SK-N-SH treated with all-trans-retinoic acid at 6 μM for 48 hours (cell line): ENCODE measurements around the gene FAM227B.
"Not testable (repeated sequence)": the region's sequence is repeated elsewhere in the genome, so short reads cannot be mapped to it uniquely, and the experiment has no call there.

Source experiments
- ATAC-seq: fragments of 200-7000 bp; cut with Tn5 transposase; 3 replicates; pipeline ENCODE4 v1.9.1; 2020; ENCODE audit warnings: mild to moderate bottlenecking, moderate library complexity
- ARNTL ChIP-seq: fragments of 450-650 bp; formaldehyde crosslinking; IDR thresholded peaks from 2 replicates; pipeline ENCODE4 v1.5.0; 2020; ENCODE audit warnings: low read depth, mild to moderate bottlenecking, moderate library complexity, borderline replicate concordance
- BACH2 ChIP-seq: fragments of 250-450 bp; sonication (Bioruptor Pico); IDR thresholded peaks from 2 replicates; pipeline ENCODE4 v1.9.0; 2021; ENCODE audit warnings: mild to moderate bottlenecking, borderline replicate concordance
- CREB5 ChIP-seq: fragments of 250-450 bp; sonication (Bioruptor Pico); IDR thresholded peaks from 2 replicates; pipeline ENCODE4 v1.5.1; 2020; ENCODE audit warnings: low read depth, mild to moderate bottlenecking, moderate library complexity
- CSDC2 ChIP-seq: fragments of 250-450 bp; sonication (Bioruptor Pico); IDR thresholded peaks from 2 replicates; pipeline ENCODE4 v1.5.0; 2020; ENCODE audit warnings: mild to moderate bottlenecking, moderate library complexity
- CSRNP3 ChIP-seq: fragments of 250-450 bp; sonication (Bioruptor Pico); IDR thresholded peaks from 2 replicates; pipeline ENCODE4 v1.5.1; 2021; ENCODE audit warnings: mild to moderate bottlenecking, moderate library complexity
- ESRRG ChIP-seq: fragments of 250-450 bp; sonication (Bioruptor Pico); IDR thresholded peaks from 2 replicates; pipeline ENCODE4 v1.6.1; 2021; ENCODE audit warnings: mild to moderate bottlenecking
- GLIS3 ChIP-seq: fragments of 250-450 bp; sonication (Bioruptor Pico); IDR thresholded peaks from 2 replicates; pipeline ENCODE4 v1.5.0; 2020; ENCODE audit warnings: mild to moderate bottlenecking, moderate library complexity
- ISL1 ChIP-seq: fragments of 250-450 bp; sonication (Bioruptor Pico); IDR thresholded peaks from 2 replicates; pipeline ENCODE4 v2.1.2; 2022; ENCODE audit warnings: mild to moderate bottlenecking, moderate library complexity
- OSR1 ChIP-seq: fragments of 250-450 bp; sonication (Bioruptor Pico); IDR thresholded peaks from 2 replicates; pipeline ENCODE4 v1.8.0; 2022; ENCODE audit warnings: moderate library complexity, mild to moderate bottlenecking, inconsistent platforms
- PPARA ChIP-seq: fragments of 250-450 bp; sonication (Bioruptor Pico); IDR thresholded peaks from 2 replicates; pipeline ENCODE4 v1.5.0; 2020; ENCODE audit warnings: mild to moderate bottlenecking, borderline replicate concordance
- RARB ChIP-seq: fragments of 250-450 bp; sonication (Bioruptor Pico); IDR thresholded peaks from 2 replicates; pipeline ENCODE4 v1.8.0; 2021; ENCODE audit warnings: mild to moderate bottlenecking, moderate library complexity
- TCF4 ChIP-seq: fragments of 250-450 bp; sonication (Bioruptor Pico); IDR thresholded peaks from 2 replicates; pipeline ENCODE4 v1.8.0; 2021; ENCODE audit warnings: mild to moderate bottlenecking, moderate library complexity, borderline replicate concordance
- TSHZ2 ChIP-seq: fragments of 250-450 bp; sonication (Bioruptor Pico); IDR thresholded peaks from 2 replicates; pipeline ENCODE4 v1.5.0; 2020; ENCODE audit warnings: mild to moderate bottlenecking, moderate library complexity
- ZC3H10 ChIP-seq: fragments of 250-450 bp; sonication (Bioruptor Pico); IDR thresholded peaks from 2 replicates; pipeline ENCODE4 v1.5.1; 2021; ENCODE audit warnings: mild to moderate bottlenecking, moderate library complexity
- ZFP3 ChIP-seq: fragments of 250-450 bp; sonication (Bioruptor Pico); IDR thresholded peaks from 2 replicates; pipeline ENCODE4 v1.5.0; 2020; ENCODE audit warnings: mild to moderate bottlenecking, moderate library complexity
- ZFP30 ChIP-seq: fragments of 450-650 bp; formaldehyde crosslinking; IDR thresholded peaks from 2 replicates; pipeline ENCODE4 v1.5.0; 2022; ENCODE audit warnings: mild to moderate bottlenecking, moderate library complexity
- ZNF565 ChIP-seq: fragments of 450-650 bp; formaldehyde crosslinking; conservative IDR thresholded peaks from 2 replicates; pipeline ENCODE4 v1.5.0; 2020; ENCODE audit warnings: low read depth, mild to moderate bottlenecking, moderate library complexity
- ZNF70 ChIP-seq: fragments of 450-650 bp; formaldehyde crosslinking; IDR thresholded peaks from 2 replicates; pipeline ENCODE4 v1.5.0; 2020; ENCODE audit warnings: mild to moderate bottlenecking, moderate library complexity
- ZNF8 ChIP-seq: fragments of 450-650 bp; formaldehyde crosslinking; IDR thresholded peaks from 2 replicates; pipeline ENCODE4 v1.5.0; 2020; ENCODE audit warnings: mild to moderate bottlenecking, moderate library complexity
- TF ChIP-seq, protein P1 (sequence below): fragments of 250-450 bp; sonication (Bioruptor Pico); IDR thresholded peaks from 2 replicates; pipeline ENCODE4 v1.8.0; 2020; ENCODE audit warnings: mild to moderate bottlenecking, moderate library complexity, borderline replicate concordance
- TF ChIP-seq, protein P2 (sequence below): fragments of 250-450 bp; sonication (Bioruptor Pico); IDR thresholded peaks from 2 replicates; pipeline ENCODE4 v1.8.0; 2021; ENCODE audit warnings: low read depth, mild to moderate bottlenecking, moderate library complexity, borderline replicate concordance

Gene FAM227B

DNA sequence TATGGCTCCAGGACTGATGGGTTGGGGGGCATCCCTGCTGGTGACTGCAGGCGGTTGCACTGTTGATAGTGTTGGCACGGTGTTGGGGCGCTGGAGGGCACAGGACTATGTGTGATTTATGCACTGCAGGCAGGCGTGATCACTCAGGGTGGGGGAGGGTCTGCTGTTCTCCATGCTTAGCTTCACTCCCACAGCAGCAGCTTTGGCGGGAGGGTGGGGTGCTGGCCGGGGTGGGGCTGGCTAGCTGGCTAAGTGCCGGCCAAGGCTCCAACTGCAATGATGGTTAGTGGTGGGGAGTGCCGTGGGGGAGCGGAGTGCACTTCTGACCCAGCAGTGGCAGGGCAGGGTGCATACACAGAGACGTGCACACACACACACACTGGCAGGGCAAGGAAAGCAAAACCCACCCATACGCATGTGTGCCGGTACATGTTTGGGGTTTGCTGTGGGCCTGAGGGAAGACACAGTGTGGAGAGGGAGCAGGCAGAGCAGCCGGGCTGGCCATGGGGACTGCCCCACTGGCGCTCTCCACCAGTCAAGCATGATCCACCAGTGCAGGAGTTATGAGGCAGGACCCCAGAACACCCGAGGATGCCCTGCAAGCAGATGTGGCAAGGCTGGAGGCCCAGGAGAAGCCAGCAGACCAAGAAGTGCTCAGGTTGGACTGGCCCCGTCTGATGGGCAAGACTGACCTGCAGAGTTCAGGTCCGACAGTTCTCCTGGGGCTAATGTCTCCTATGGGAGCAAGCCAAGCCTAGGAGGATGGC, 214.1 kb downstream of the FAM227B start:
- no peak for TF ChIP-seq OSR1 (CRISPR knock-in tag)
- no peak for TF ChIP-seq TCF4 (CRISPR knock-in tag)
- TF ChIP-seq, protein P1, sequence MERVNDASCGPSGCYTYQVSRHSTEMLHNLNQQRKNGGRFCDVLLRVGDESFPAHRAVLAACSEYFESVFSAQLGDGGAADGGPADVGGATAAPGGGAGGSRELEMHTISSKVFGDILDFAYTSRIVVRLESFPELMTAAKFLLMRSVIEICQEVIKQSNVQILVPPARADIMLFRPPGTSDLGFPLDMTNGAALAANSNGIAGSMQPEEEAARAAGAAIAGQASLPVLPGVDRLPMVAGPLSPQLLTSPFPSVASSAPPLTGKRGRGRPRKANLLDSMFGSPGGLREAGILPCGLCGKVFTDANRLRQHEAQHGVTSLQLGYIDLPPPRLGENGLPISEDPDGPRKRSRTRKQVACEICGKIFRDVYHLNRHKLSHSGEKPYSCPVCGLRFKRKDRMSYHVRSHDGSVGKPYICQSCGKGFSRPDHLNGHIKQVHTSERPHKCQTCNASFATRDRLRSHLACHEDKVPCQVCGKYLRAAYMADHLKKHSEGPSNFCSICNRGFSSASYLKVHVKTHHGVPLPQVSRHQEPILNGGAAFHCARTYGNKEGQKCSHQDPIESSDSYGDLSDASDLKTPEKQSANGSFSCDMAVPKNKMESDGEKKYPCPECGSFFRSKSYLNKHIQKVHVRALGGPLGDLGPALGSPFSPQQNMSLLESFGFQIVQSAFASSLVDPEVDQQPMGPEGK (CRISPR knock-in tag), result no peak
- TF ChIP-seq TSHZ2 (CRISPR knock-in tag), result no peak
- no peak for TF ChIP-seq PPARA (CRISPR knock-in tag)
- no peak for TF ChIP-seq ZNF565 (CRISPR knock-in tag)
- TF ChIP-seq CSDC2 (CRISPR knock-in tag), result no peak
- no peak for ATAC-seq

DNA sequence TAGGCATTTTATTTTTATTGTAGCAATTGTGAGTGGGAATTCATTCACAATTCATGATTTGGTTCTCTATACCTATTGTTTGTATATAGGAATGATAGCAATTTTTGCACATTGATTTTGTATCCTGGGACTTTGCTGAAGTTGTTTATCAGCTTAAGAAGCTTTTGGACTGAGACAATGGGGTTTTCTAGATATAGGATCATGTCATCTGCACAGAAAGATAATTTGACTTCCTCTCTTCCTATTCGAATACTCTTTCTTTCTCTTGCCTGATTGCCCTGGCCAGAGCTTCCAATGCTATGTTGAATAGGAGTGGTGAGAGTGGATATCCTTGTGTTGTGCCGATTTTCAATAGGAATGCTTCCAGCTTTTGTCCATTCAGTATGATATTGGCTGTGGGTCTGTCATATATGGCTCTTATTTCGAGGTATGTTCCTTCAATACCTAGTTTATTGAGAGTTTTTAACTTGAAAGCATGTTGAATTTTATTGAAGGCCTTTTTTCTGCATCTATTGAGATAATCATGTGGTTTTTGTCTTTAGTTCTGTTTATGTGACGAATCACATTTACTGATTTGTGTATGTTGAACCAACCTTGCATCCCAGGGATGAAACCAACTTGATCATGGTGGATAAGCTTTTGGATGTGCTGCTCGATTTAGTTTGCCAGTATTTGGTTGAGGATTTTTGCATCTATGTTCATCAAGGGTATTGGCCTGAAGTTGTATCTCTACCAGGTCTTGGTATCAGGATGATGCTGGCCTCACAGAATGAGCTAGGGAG, 217.9 kb downstream of the FAM227B start:
- ATAC-seq, result not testable (repeated sequence)

- no peak for ATAC-seq
- TF ChIP-seq ZNF8 (CRISPR knock-in tag), result no peak
- no peak for TF ChIP-seq ESRRG (CRISPR knock-in tag)
- no peak for TF ChIP-seq BACH2 (CRISPR knock-in tag)
- TF ChIP-seq, protein P2, sequence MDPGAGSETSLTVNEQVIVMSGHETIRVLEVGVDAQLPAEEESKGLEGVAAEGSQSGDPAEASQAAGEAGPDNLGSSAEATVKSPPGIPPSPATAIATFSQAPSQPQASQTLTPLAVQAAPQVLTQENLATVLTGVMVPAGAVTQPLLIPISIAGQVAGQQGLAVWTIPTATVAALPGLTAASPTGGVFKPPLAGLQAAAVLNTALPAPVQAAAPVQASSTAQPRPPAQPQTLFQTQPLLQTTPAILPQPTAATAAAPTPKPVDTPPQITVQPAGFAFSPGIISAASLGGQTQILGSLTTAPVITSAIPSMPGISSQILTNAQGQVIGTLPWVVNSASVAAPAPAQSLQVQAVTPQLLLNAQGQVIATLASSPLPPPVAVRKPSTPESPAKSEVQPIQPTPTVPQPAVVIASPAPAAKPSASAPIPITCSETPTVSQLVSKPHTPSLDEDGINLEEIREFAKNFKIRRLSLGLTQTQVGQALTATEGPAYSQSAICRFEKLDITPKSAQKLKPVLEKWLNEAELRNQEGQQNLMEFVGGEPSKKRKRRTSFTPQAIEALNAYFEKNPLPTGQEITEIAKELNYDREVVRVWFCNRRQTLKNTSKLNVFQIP (CRISPR knock-in tag), result no peak
- TF ChIP-seq CSRNP3 (CRISPR knock-in tag), result no peak
- TF ChIP-seq ZFP3 (CRISPR knock-in tag), result no peak
- no peak for TF ChIP-seq PPARA (CRISPR knock-in tag)
- no peak for TF ChIP-seq ZFP30 (CRISPR knock-in tag)
- no peak for TF ChIP-seq TSHZ2 (CRISPR knock-in tag)
- TF ChIP-seq RARB (CRISPR knock-in tag), result no peak
- TF ChIP-seq ZC3H10 (CRISPR knock-in tag), result no peak
- no peak for TF ChIP-seq CREB5
- no peak for TF ChIP-seq ZNF565 (CRISPR knock-in tag)
- TF ChIP-seq TCF4 (CRISPR knock-in tag), result no peak
- no peak for TF ChIP-seq GLIS3
- TF ChIP-seq ISL1 (CRISPR knock-in tag), result no peak
- TF ChIP-seq, protein P1 (CRISPR knock-in tag), result no peak
- no peak for TF ChIP-seq ARNTL (CRISPR knock-in tag)
- no peak for TF ChIP-seq ZNF70
Observed at GRCh38 chr15:49387471-49387870, 233.1 kb downstream of the FAM227B start.
